RCC 7860 (cell line): ENCODE measurements around the gene HDAC4.

Source experiments
- DNase-seq: peaks from one replicate; pipeline ENCODE4 v3.0.0-alpha.2; 2015; ENCODE audit warnings: low spot score
- FAIRE-seq: peaks from 2 replicates; lab custom pipeline; 2012; peaks lifted over from hg19 to GRCh38; lab: Jason Lieb, UNC

HDAC4 gene

DNA sequence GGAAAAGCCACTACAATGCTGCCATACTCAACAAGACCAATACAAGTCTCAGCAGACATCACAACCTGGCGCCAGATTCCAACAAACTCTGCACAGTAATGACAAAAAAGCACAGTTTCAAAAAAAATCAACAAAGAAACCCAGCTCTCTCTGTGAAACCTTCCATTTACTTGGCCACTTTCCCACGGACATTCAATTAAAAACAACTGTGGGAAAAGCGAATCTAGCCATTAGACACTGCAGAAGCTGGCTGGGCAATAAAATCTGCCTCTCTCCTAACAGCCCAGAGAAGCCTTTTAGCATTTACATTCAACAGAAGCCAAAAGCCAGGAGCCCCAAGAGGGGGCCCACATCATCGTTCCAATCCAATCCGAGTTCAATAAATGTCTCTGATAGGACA is 128.9 kb downstream of the HDAC4 start:
- no peak for FAIRE-seq
- DNase-seq = no peak

DNA sequence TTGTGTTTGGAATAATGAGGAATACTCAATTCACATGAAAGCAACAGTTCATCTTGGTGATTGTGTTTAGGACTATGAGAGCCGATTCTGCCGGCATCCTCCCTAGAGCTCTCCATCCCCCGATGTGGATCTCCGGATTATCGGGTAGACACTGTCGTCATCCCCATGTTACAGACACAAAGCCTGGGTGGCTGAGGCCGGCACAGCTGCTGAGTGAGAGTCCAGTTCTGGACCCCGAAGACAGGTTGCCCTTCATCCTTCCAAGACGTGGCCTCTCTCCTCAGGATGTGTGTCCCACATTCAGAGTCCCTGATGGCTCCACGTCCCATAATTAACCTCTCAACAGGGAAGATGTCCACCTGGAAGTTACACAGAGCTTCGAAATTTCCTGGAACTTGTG is 129.3 kb downstream of the HDAC4 start:
- DNase-seq (no peak), FAIRE-seq (no peak)

- FAIRE-seq (no peak), DNase-seq (no peak)
These were observed 130.9 kb downstream of the HDAC4 start for GRCh38 chr2:239269916-239270315.

- FAIRE-seq = no peak
These were observed 131.5 kb downstream of the HDAC4 start for GRCh38 chr2:239269173-239269885.

GRCh38 chr2:239268549-239268948 is 132.3 kb downstream of the HDAC4 start:
- DNase-seq = no peak
- FAIRE-seq = no peak

More at GRCh38 chr2:239269173-239269885, 131.5 kb downstream of the HDAC4 start:
- DNase-seq = no peak

- FAIRE-seq = no peak
These were observed 132.7 kb downstream of the HDAC4 start for GRCh38 chr2:239268082-239268481.

DNA sequence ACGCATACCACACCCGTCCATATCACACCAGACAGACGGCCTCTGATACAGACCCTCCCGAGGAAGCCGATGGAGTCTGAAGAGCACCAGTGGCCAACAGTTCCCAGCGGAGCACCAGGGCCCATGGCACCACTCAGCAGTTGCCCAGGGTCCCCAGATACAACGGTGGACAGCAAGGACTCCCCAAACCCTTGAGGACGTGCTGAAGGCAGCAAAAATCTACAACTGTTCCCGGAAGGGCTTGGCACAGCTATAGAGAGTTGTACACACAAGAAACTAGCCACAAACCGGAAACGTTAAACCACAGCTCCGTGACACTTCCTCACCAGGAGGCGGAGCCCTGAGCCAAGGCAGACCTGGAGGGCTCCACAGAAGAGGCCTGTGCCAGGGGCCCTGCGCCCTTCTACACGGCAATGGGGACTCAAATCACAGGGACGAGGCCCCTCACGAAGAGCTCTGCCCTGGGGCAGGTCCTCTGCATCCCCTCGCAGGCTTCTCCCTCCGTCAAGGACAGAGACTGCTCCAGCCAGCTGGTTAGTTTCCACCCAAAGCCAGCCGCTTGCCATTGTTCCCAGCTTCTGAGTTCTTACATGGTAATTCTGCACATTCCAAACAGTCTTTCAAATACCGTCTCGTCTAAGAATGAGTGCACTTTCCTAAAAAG is 133.4 kb downstream of the HDAC4 start:
- DNase-seq (peak; percentile 60), FAIRE-seq (no peak)

More at GRCh38 chr2:239268082-239268481, 132.7 kb downstream of the HDAC4 start:
- no peak for DNase-seq

DNA sequence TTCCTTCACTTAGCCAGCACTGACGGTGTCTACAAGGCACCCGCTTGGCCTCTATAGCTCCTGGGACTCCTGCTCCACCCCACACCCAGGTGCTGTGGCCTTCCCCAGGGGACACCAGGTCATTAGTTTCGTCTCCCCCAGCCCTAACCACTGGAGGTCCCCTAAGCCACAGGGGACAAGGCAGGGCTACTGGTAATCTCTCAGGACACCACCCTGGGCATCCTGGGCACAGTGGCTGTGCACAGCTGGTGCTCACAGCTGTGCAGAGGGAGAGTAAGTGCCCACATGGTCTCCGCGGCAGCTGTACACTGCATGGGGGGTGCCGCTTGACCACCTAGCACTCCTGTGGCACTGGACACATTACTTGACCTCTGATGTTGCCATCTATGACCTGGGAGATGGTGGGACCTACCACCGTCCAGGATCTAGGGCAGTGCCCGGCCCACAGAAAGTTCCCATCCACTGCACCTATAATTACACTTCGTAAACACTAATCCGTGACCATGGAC is 134.0 kb downstream of the HDAC4 start:
- FAIRE-seq (no peak), DNase-seq (no peak)

GRCh38 chr2:239266434-239266766 is 134.4 kb downstream of the HDAC4 start:
- DNase-seq = no peak
- FAIRE-seq = no peak

GRCh38 chr2:239265681-239266433 is 135.0 kb downstream of the HDAC4 start:
- FAIRE-seq (no peak), DNase-seq (no peak)

DNA sequence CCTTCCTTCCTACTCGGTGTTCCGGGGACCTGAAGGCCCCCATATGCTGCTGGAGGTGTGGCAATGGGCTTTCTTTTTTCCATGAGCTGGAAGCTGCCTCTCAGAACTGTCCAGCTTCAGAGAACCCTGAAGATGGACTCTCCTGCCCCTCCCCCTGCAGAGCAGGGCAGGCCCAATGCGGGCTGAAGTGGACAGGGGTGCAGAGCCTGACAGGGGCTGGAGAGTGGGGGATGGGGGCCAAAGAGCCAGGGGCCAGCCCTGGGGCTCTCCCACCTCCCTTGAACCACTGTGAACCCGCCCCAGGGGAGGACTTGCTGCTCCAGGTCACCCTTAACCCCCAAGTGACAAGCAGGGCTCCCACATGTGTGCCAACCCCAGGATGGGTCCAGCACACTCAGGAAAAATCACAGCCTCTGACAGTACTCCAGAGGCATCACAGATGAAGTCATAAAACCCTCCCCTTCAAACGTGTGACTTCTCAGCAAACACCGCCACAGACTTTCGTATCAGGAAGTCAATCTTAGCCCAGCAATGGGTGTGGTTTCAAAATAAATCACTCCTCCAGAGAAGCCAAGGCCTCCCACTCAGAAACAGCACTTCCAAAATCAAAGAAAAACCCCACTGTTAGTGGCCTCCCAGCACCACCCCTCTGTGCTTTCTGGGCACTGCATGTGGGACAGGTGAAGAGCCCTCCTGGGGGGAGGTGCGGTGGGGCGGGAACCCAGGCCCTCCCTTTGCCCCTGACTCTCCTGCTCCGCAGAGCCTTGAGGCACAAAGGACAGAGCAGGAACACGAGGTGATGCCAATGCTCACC is 135.8 kb downstream of the HDAC4 start:
- DNase-seq (no peak), FAIRE-seq (no peak)

DNA sequence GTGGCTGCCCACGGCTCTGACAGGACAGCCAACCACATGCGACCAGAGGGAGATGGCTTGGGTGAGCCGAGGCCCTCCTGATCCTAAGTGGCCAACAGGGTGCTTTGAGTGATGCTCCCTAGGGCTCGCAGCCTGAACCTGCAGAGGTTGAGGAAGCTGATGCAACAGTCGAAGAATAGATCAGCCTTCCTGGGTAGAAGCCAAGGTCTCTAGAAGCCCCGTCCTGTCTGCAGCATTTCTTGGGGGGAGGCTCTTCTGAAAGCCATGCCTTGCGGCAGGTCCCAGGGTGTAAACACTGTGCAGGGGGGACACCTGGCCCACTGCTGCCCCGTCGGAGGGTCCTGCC is 136.4 kb downstream of the HDAC4 start:
- DNase-seq (no peak), FAIRE-seq (no peak)

- FAIRE-seq = no peak
- DNase-seq = no peak
These were observed 136.9 kb downstream of the HDAC4 start for GRCh38 chr2:239263669-239264491.

GRCh38 chr2:239263231-239263630 is 137.6 kb downstream of the HDAC4 start:
- no peak for DNase-seq
- no peak for FAIRE-seq

DNA sequence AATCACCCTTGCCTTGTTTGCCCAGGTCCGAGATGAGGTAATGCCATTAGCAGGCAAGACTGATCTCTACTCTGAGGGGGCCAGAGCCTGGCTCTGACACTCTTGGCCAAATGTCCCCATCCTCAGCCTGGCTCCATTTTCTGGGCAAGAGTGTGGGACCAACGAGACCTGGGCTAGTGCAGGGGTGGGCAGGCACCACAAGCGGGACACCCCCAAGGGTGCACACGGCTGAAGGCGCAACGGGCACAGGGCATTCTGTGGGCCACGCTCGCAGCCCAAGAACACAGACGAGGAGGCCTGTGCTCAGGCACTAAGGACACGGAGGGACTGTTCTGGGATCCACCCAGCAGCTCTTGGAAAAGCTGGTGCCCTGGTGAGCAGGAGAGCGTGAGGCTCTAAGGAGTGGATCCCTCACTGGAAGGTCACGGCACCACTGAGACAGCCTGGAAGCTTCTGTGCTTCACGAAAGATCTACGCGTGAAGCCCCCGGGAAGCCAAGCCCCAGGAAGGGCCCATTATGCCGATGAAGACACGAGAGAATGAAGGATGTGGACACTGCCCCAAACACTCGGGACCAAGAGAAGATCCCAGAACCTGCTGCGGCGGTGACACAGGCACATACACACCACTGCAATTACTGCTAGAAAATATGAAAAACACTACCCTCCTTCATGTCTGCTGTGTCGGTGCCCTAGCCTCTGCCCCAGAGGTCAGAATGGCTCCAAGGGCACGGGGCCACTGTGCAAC is 138.2 kb downstream of the HDAC4 start:
- DNase-seq = no peak

DNA sequence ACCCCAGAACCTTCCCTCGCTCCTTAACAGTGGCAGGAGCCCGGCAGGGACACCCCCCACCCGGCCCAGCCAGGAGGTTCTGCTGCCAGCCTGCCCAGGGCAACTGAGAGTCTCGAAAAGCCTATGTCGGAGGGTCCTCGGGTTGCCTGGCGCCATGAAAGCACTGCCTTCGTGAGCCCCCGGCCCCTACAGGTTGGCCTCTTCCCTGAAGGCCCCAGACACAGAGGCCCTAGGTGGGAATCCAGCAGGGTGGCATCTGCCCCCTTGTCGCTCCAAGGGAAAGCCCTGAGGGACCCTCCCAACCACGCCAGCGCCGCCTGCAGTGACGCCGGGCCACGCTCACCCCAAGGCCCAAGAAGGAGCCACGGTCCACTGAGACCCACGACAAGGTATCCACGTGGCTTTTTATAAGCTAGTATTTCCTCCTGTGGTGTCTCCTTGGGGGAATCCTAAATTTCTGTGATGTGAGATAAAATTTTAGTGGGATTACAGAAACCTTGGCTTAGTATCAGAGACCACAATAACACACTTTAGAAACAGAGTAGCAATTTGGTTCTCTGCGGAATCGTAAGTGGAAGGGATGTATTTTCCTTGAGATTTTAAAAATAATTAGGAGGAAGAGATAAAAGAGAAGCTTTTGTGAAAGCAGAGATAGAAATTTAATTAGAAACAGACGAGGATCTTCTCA is 138.9 kb downstream of the HDAC4 start:
- DNase-seq (no peak), FAIRE-seq (no peak)

More for the DNA sequence above, 138.2 kb downstream of the HDAC4 start:
- FAIRE-seq = no peak

DNA sequence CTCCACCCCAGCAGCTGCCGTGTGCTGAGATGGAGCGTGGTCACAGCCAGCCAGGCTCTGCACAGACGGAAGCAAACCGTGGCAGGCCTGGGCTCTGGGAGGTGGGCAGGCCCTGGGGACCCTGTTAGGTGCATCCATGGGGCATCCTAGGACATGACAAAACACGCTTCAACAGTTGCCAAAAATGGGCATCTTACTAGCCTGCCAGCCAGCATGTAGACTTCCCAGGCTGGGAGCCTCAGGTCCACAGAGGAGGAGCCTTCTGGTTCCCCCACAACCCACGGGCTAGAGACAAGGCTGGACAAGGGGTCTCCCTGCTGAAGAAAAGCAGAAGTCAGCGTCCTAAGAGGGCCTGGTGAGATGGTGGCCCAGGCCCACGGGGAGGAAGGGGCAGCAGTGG is 139.5 kb downstream of the HDAC4 start:
- FAIRE-seq (no peak), DNase-seq (no peak)

- FAIRE-seq (no peak), DNase-seq (no peak)
These were observed 140.1 kb downstream of the HDAC4 start for GRCh38 chr2:239260546-239261327.
